Stimulated activated CD4-positive, alpha-beta T cell treated with anti-CD3 and anti-CD28 coated beads, Interleukin-15, amount 100 ng/mL, for 1 hour (primary cell): ENCODE measurements around the gene FBXO28.
"Not testable (repeated sequence)": the region's sequence is repeated elsewhere in the genome, so short reads cannot be mapped to it uniquely, and the experiment has no call there.

Source experiments
- DNase-seq, 2 donors: peaks; one replicate each; pipeline ENCODE4 v3.0.0-alpha.2; 2020; ENCODE audit warnings: low read depth in 1 of 2, low spot score in 1 of 2

The FBXO28 gene

GRCh38 chr1:224113918-224114786 is at the start of gene FBXO28:
FBXO28 (plus strand) TSS chr1:224114111; CDS start chr1:224114130, 19 bp downstream.
- peak; percentile 84 to 86 for DNase-seq

GRCh38 chr1:224064150-224064549 is 49.8 kb upstream of the FBXO28 start:
- no peak for DNase-seq

- DNase-seq, result no peak
These were observed 48.5 kb upstream of the FBXO28 start for GRCh38 chr1:224065455-224065854.

GRCh38 chr1:224067207-224067606 is 46.7 kb upstream of the FBXO28 start:
- DNase-seq, result no peak

GRCh38 chr1:224067621-224068457 is 46.1 kb upstream of the FBXO28 start:
- no peak for DNase-seq

GRCh38 chr1:224068458-224069072 is 45.3 kb upstream of the FBXO28 start:
- no peak for DNase-seq

- no peak for DNase-seq
These were observed 44.8 kb upstream of the FBXO28 start for GRCh38 chr1:224069138-224069537.

GRCh38 chr1:224070521-224070920 is 43.4 kb upstream of the FBXO28 start:
- no peak for DNase-seq

- DNase-seq, result no peak
These were observed 37.5 kb upstream of the FBXO28 start for GRCh38 chr1:224076407-224076806.

- not testable (repeated sequence) for DNase-seq
These were observed 34.3 kb upstream of the FBXO28 start for GRCh38 chr1:224079644-224080043.

- no peak for DNase-seq
These were observed 33.7 kb upstream of the FBXO28 start for GRCh38 chr1:224080115-224080774.

- DNase-seq, result no peak
These were observed 32.3 kb upstream of the FBXO28 start for GRCh38 chr1:224081604-224082003.

GRCh38 chr1:224082146-224082545 is 31.8 kb upstream of the FBXO28 start:
- DNase-seq, result no peak

GRCh38 chr1:224084867-224085266 is 29.0 kb upstream of the FBXO28 start:
- DNase-seq, result no peak

- DNase-seq, result no peak
These were observed 28.3 kb upstream of the FBXO28 start for GRCh38 chr1:224085421-224086108.

GRCh38 chr1:224087286-224087794 is 26.6 kb upstream of the FBXO28 start:
- DNase-seq, result no peak

- DNase-seq, result no peak
These were observed 24.3 kb upstream of the FBXO28 start for GRCh38 chr1:224089583-224089982.

GRCh38 chr1:224090116-224090515 is 23.8 kb upstream of the FBXO28 start:
- no peak for DNase-seq

- no peak for DNase-seq
These were observed 21.8 kb upstream of the FBXO28 start for GRCh38 chr1:224092111-224092510.

GRCh38 chr1:224092601-224093000 is 21.3 kb upstream of the FBXO28 start:
- DNase-seq, result no peak
